HCT116 (cell line): Measurements from ENCODE around the gene DMRTA2. TPM values are rescaled to one million over a fixed set of nuclear protein-coding genes. Genes with fewer than 3 reads are reported as not detected.

Experiments used
- ATAC-seq: fragments of 200-7000 bp; cut with Tn5 transposase; 2 replicates; pipeline ENCODE4 v1.9.1; 2020; ENCODE audit warnings: mild to moderate bottlenecking, moderate library complexity
- BruUV-seq: library from RNA; stranded (reverse); fragments of 400-500 nt; replicated peaks from 2 replicates; lab custom pipeline; 2021; lab: Mats Ljungman, UMichigan
- CTCF ChIA-PET: fragments of 300-600 bp; sonication (Branson Sonifier 250); formaldehyde crosslinking; loops from one replicate; lab custom pipeline; 2021; ENCODE audit warnings: antibody characterized with exemption; lab: Charles Lee
- POLR2A ChIA-PET: fragments of 300-600, 350-600 bp; sonication (Branson Sonifier 250); formaldehyde crosslinking; loops from one replicate; lab custom pipeline; 2021; ENCODE audit warnings: antibody characterized with exemption; lab: Charles Lee
- RAD21 ChIA-PET, 2 experiments: fragments of 300-600 bp; sonication (Branson Sonifier 250); formaldehyde crosslinking; loops; one replicate each; lab custom pipeline; 2023; ENCODE audit warnings: low total read pairs in 2 of 2; ENCODE audit not compliant: uncharacterized antibody in 2 of 2, unreplicated experiment in 2 of 2, low non-redundant PET in 1 of 2; lab: Charles Lee
- DNase-seq: peaks from one replicate; pipeline ENCODE4 v3.0.0-alpha.2; 2010; ENCODE audit warnings: low read depth, low spot score
- H2AFZ ChIP-seq: fragments of 200-600 bp; shearing (Covaris generic), sonication (generic); 2 replicates; pipeline ENCODE4 v1.6.1; 2017; ENCODE audit warnings: low read depth, mixed run types, mixed read lengths, antibody characterized with exemption, low read length; ENCODE audit not compliant: poor library complexity, severe bottlenecking
- H3K27ac ChIP-seq: 2 replicates; pipeline ENCODE4 v1.5.1; 2012; ENCODE audit warnings: low read depth, low read length
- H3K27me3 ChIP-seq: fragments of 200-600 bp; sonication (generic); 2 replicates; pipeline ENCODE4 v1.6.1; 2016; ENCODE audit warnings: mixed run types, low read length, mixed read lengths; ENCODE audit not compliant: insufficient read depth
- H3K36me3 ChIP-seq, 2 experiments: fragments of 200-500 bp in 1 of 2; fragments of 200-600 bp in 1 of 2; sonication (Bioruptor generic) in 1 of 2; sonication (generic) in 1 of 2; 2 replicates each; pipeline versions ENCODE4 v1.5.1 to v1.6.1; 2014 to 2016; ENCODE audit warnings: low read length in 2 of 2, inconsistent platforms in 1 of 2, mixed read lengths in 1 of 2, mixed run types in 1 of 2; ENCODE audit not compliant: insufficient read depth in 2 of 2, control insufficient read depth in 1 of 2
- H3K4me1 ChIP-seq, 2 experiments: fragments of 200-600 bp in 1 of 2; sonication (generic) in 1 of 2; 2 replicates each; pipeline versions ENCODE4 v1.5.1 to v1.6.1; 2012 to 2017; ENCODE audit warnings: low read length in 2 of 2, inconsistent platforms in 1 of 2, mild to moderate bottlenecking in 1 of 2, mixed read lengths in 1 of 2, mixed run types in 1 of 2, moderate library complexity in 1 of 2; ENCODE audit not compliant: insufficient read depth in 2 of 2, control insufficient read depth in 1 of 2
- H3K4me2 ChIP-seq: fragments of 200-600 bp; sonication (generic); 2 replicates; pipeline ENCODE4 v1.6.1; 2017; ENCODE audit warnings: mixed run types, low read length, mixed read lengths
- H3K4me3 ChIP-seq, 2 experiments: fragments of 200-600 bp in 1 of 2; sonication (generic) in 1 of 2; replicated peaks in 1 of 2; 2 replicates each; pipeline ENCODE4 v1.5.1; 2011 to 2016; ENCODE audit warnings: low read length in 2 of 2, control low read depth in 1 of 2, low read depth in 1 of 2, mild to moderate bottlenecking in 1 of 2, mixed read lengths in 1 of 2, mixed run types in 1 of 2
- H3K79me2 ChIP-seq: fragments of 200-600 bp; sonication (generic); 2 replicates; pipeline ENCODE4 v1.6.1; 2017; ENCODE audit warnings: mild to moderate bottlenecking, mixed run types, low read length, moderate library complexity, mixed read lengths; ENCODE audit not compliant: insufficient read depth
- H3K9ac ChIP-seq: fragments of 200-600 bp; sonication (generic); 2 replicates; pipeline ENCODE4 v1.6.1; 2016; ENCODE audit warnings: low read length, mixed read lengths
- H3K9me2 ChIP-seq: fragments of 200-600 bp; sonication (generic), shearing (Covaris generic); 2 replicates; pipeline ENCODE4 v1.6.1; 2017; ENCODE audit warnings: mixed run types, mild to moderate bottlenecking, moderate library complexity; ENCODE audit not compliant: insufficient read depth
- H3K9me3 ChIP-seq, 2 experiments: fragments of 200-500 bp in 1 of 2; fragments of 200-600 bp in 1 of 2; sonication (Bioruptor generic) in 1 of 2; sonication (generic) in 1 of 2; 2 replicates each; pipeline ENCODE4 v1.6.1; 2014 to 2017; ENCODE audit warnings: low read length in 2 of 2, mixed read lengths in 2 of 2, inconsistent platforms in 1 of 2, low read depth in 1 of 2, mild to moderate bottlenecking in 1 of 2, mixed run types in 1 of 2, moderate library complexity in 1 of 2; ENCODE audit not compliant: control insufficient read depth in 1 of 2, insufficient read depth in 1 of 2
- H4K20me1 ChIP-seq: fragments of 200-600 bp; sonication (generic), shearing (Covaris generic); 2 replicates; pipeline ENCODE4 v1.6.1; 2017; ENCODE audit warnings: mixed run types, mild to moderate bottlenecking, moderate library complexity; ENCODE audit not compliant: insufficient read depth
- CBX3 ChIP-seq: IDR thresholded peaks from 2 replicates; pipeline ENCODE4 v1.6.1; 2012; ENCODE audit warnings: low read depth
- CEBPB ChIP-seq: IDR thresholded peaks from 2 replicates; pipeline ENCODE4 v1.6.1; 2012; ENCODE audit warnings: low read depth
- EGR1 ChIP-seq: IDR thresholded peaks from 2 replicates; pipeline ENCODE4 v1.6.1; 2012; ENCODE audit warnings: low read depth
- ELF1 ChIP-seq: IDR thresholded peaks from 2 replicates; pipeline ENCODE4 v1.6.1; 2012; ENCODE audit warnings: low read depth, borderline replicate concordance
- EZH2 ChIP-seq: fragments of 200-600 bp; sonication (generic); IDR thresholded peaks from 2 replicates; pipeline ENCODE4 v1.6.1; 2017; ENCODE audit warnings: antibody characterized with exemption, mixed run types
- EZH2phosphoT487 ChIP-seq: fragments of 200-600 bp; IDR thresholded peaks from 2 replicates; pipeline ENCODE4 v1.6.1; 2018; ENCODE audit warnings: antibody characterized with exemption, borderline replicate concordance
- FOSL1 ChIP-seq: IDR thresholded peaks from 2 replicates; pipeline ENCODE4 v1.6.1; 2012; ENCODE audit warnings: low read depth
- MAX ChIP-seq: IDR thresholded peaks from 2 replicates; pipeline ENCODE4 v1.6.1; 2012
- POLR2A ChIP-seq: IDR thresholded peaks from 2 replicates; pipeline ENCODE4 v1.7.0; 2011; ENCODE audit warnings: borderline replicate concordance; ENCODE audit not compliant: insufficient read depth, insufficient read length; ENCODE audit errors: extremely low read depth
- POLR2AphosphoS5 ChIP-seq: IDR thresholded peaks from 2 replicates; pipeline ENCODE4 v1.6.1; 2011; ENCODE audit warnings: mild to moderate bottlenecking, low read depth, low read length, moderate library complexity
- RAD21 ChIP-seq: IDR thresholded peaks from 2 replicates; pipeline ENCODE4 v1.6.1; 2012; ENCODE audit warnings: low read depth, mild to moderate bottlenecking
- SIN3A ChIP-seq: IDR thresholded peaks from 2 replicates; pipeline ENCODE4 v1.6.1; 2012; ENCODE audit warnings: low read depth
- SRF ChIP-seq: IDR thresholded peaks from 2 replicates; pipeline ENCODE4 v1.6.1; 2012; ENCODE audit warnings: low read depth
- TCF7L2 ChIP-seq: IDR thresholded peaks from 2 replicates; pipeline ENCODE4 v1.7.0; 2011; ENCODE audit warnings: borderline replicate concordance, inconsistent platforms; ENCODE audit not compliant: insufficient read depth, insufficient read length; ENCODE audit errors: extremely low read depth
- YY1 ChIP-seq: IDR thresholded peaks from 2 replicates; pipeline ENCODE4 v1.6.1; 2011; ENCODE audit warnings: low read length, low read depth, moderate library complexity, mild to moderate bottlenecking; ENCODE audit not compliant: insufficient replicate concordance; ENCODE audit errors: extremely low read depth
- ZBTB33 ChIP-seq: IDR thresholded peaks from 2 replicates; pipeline ENCODE4 v1.6.1; 2011; ENCODE audit warnings: mild to moderate bottlenecking, low read length, moderate library complexity; ENCODE audit not compliant: insufficient replicate concordance; ENCODE audit errors: extremely low read depth
- ZFX ChIP-seq: fragments of 450-650 bp; IDR thresholded peaks from 2 replicates; pipeline ENCODE4 v1.6.1; 2017
- ZNF274 ChIP-seq: fragments of 200-500 bp; sonication (Bioruptor generic); IDR thresholded peaks from 2 replicates; pipeline ENCODE4 v1.6.1; 2014; ENCODE audit warnings: mild to moderate bottlenecking, low read depth, low read length, inconsistent platforms
- intact Hi-C: fragments of 100-400 bp; cut with micrococcal nuclease; formaldehyde crosslinking; loops from 2 replicates; pipeline ENCODE4 v1.10.0; 2022
- total RNA-seq: library from RNA; stranded (reverse); gene quantifications from one replicate; pipeline ENCODE4 v1.2.1, GENCODE V29; 2021; ENCODE audit not compliant: unreplicated experiment

Gene DMRTA2
- total RNA-seq, 1 experiment from 2014 or later, result not detected

GRCh38 chr1:50419192-50419906 lies 3.9 kb downstream of the DMRTA2 start:
- no TSS peak for BruUV-seq
- Histone ChIP-seq H3K4me2 (no peak overlapping the region), H3K4me3 (no peak overlapping the region), H3K9me2 (no peaks in the 10 kb centered on the region), H3K79me2 (no peaks in the 10 kb centered on the region), H3K4me1 (no peaks in the 10 kb centered on the region), H3K9me3 (no peaks in the 10 kb centered on the region), H3K36me3 (no peaks in the 10 kb centered on the region), H3K27ac (no peak overlapping the region), H4K20me1 (no peaks in the 10 kb centered on the region), H3K9ac (no peak overlapping the region), H3K27me3 (no peaks in the 10 kb centered on the region), H2AFZ (no peak overlapping the region)
- intact Hi-C loops, result no loop called here
- RAD21 ChIA-PET, result no interaction called here
- ATAC-seq (no peak), DNase-seq (no peak)
- CTCF ChIA-PET, result no interaction called here
- no peak for TF ChIP-seq EZH2phosphoT487
- no peak for TF ChIP-seq SIN3A
- no peak for TF ChIP-seq POLR2AphosphoS5
- no peak for TF ChIP-seq ELF1
- no peak for TF ChIP-seq ZNF274
- TF ChIP-seq MAX, result no peak
- TF ChIP-seq FOSL1, result no peak
- no peak for TF ChIP-seq TCF7L2
- POLR2A ChIA-PET, result no interaction called here

GRCh38 chr1:50418600-50419109 lies 4.6 kb downstream of the DMRTA2 start:
- H3K4me2 ChIP-seq, result no peak overlapping the region
- H2AFZ ChIP-seq, result no peak overlapping the region
- TF ChIP-seq EZH2 (no peak), TCF7L2 (no peak), CBX3 (no peak), ZNF274 (no peak), ZBTB33 (no peak), RAD21 (no peak), SRF (no peak), YY1 (no peak), POLR2AphosphoS5 (no peak), POLR2A (no peak), SIN3A (no peak), FOSL1 (no peak), CEBPB (no peak), ZFX (no peak), EGR1 (no peak), ELF1 (no peak)
- ChIA-PET RAD21 (no interaction called here), CTCF (no interaction called here), POLR2A (no interaction called here)
- no peaks in the 10 kb centered on the region for H3K79me2 ChIP-seq
- no peaks in the 10 kb centered on the region for H3K36me3 ChIP-seq
- DNase-seq (no peak), ATAC-seq (no peak)
- intact Hi-C loops, result no loop called here
- no peaks in the 10 kb centered on the region for H3K9me2 ChIP-seq
- no peak overlapping the region for H3K9ac ChIP-seq
- no peaks in the 10 kb centered on the region for H3K9me3 ChIP-seq
- no peaks in the 10 kb centered on the region for H3K27me3 ChIP-seq
- BruUV-seq, result no TSS peak
- no peaks in the 10 kb centered on the region for H3K4me1 ChIP-seq
- H3K4me3 ChIP-seq, result no peak overlapping the region
- H4K20me1 ChIP-seq, result no peaks in the 10 kb centered on the region
- no peak overlapping the region for H3K27ac ChIP-seq
